ENCODE data around the gene MYH10. TPM values are rescaled to one million over a fixed set of nuclear protein-coding genes. Genes with fewer than 3 reads are reported as not detected.

The MYH10 gene
- total RNA-seq, 2 experiments from 2014 or later = 7.7 to 8.1 TPM

GRCh38 chr17:8487130-8487645, 143.3 kb downstream of the MYH10 start:
- ATAC-seq = no peak
- Mint-ChIP-seq H3K36me3 (ENCODE audit: low read depth) (peaks cover 35% of the 10 kb centered on the region), H3K27ac (no peak overlapping the region), H3K9me3 (ENCODE audit: insufficient read depth) (peaks cover 21% of the 10 kb centered on the region), H3K4me1 (ENCODE audit: low read depth) (no peaks in the 10 kb centered on the region), H3K4me3 (no peak overlapping the region), H3K27me3 (ENCODE audit: low read depth) (no peaks in the 10 kb centered on the region)
- ChIA-PET CTCF (no interaction called here), POLR2A (interaction anchor here (0.6 kb wide), 1 partner anchor 52 kb away, joined by 3 read pairs; no protein-coding TSS in a partner anchor)
- no peak for DNase-seq

DNA sequence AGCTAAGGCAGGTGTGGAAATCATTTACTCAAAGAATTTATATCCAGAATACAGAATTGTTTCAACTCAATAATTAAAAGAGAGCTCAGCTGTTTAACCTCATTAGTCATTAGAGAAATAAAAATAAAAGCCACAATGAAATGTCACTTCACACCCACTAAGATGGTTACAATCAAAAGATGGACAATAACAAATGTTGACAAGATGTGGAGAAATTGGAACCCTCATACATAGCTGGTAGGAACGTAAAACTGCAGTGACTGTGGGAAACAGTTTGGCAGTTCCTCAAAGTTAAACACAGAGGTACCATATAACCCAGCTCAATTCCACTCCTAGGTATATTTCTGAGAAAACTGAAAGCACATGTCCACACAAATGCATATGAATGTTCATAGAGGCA, 145.0 kb downstream of the MYH10 start:
- no peak for DNase-seq
- Mint-ChIP-seq H3K4me1 (ENCODE audit: low read depth) (no peaks in the 10 kb centered on the region), H3K36me3 (ENCODE audit: low read depth) (peaks cover 36% of the 10 kb centered on the region), H3K27ac (no peak overlapping the region), H3K4me3 (no peak overlapping the region), H3K27me3 (ENCODE audit: low read depth) (no peaks in the 10 kb centered on the region), H3K9me3 (ENCODE audit: insufficient read depth) (peaks cover 21% of the 10 kb centered on the region)
- no peak for ATAC-seq
- POLR2A ChIA-PET = no interaction called here
- CTCF ChIA-PET = no interaction called here

GRCh38 chr17:8484465-8484864, 146.1 kb downstream of the MYH10 start:
- H3K9me3 Mint-ChIP-seq (ENCODE audit: insufficient read depth) = peaks cover 21% of the 10 kb centered on the region
- no peak for DNase-seq
- ChIA-PET CTCF (no interaction called here), POLR2A (no interaction called here)
- H3K4me3 Mint-ChIP-seq = no peak overlapping the region
- no peak for ATAC-seq
- no peak overlapping the region for H3K27ac Mint-ChIP-seq
- H3K27me3 Mint-ChIP-seq (ENCODE audit: low read depth) = no peaks in the 10 kb centered on the region
- H3K36me3 Mint-ChIP-seq (ENCODE audit: low read depth) = peaks cover 39% of the 10 kb centered on the region
- H3K4me1 Mint-ChIP-seq (ENCODE audit: low read depth) = no peaks in the 10 kb centered on the region

GRCh38 chr17:8482546-8482945, 148.0 kb downstream of the MYH10 start:
- Mint-ChIP-seq H3K4me3 (no peak overlapping the region), H3K9me3 (ENCODE audit: insufficient read depth) (peaks cover 21% of the 10 kb centered on the region), H3K36me3 (ENCODE audit: low read depth) (peaks cover 41% of the 10 kb centered on the region), H3K27me3 (ENCODE audit: low read depth) (no peaks in the 10 kb centered on the region), H3K4me1 (ENCODE audit: low read depth) (no peaks in the 10 kb centered on the region), H3K27ac (no peak overlapping the region)
- ChIA-PET POLR2A (no interaction called here), CTCF (interaction anchor here (1.0 kb wide), 2 partner anchors 264 to 516 kb away, joined by 3 to 5 read pairs; no protein-coding TSS in a partner anchor)
- DNase-seq (no peak), ATAC-seq (no peak)

GRCh38 chr17:8481703-8482102, 148.8 kb downstream of the MYH10 start:
- POLR2A ChIA-PET = no interaction called here
- H3K4me1 Mint-ChIP-seq (ENCODE audit: low read depth) = no peaks in the 10 kb centered on the region
- ATAC-seq (no peak), DNase-seq (no peak)
- no peak overlapping the region for H3K4me3 Mint-ChIP-seq
- CTCF ChIA-PET = no interaction called here
- peaks cover 39% of the 10 kb centered on the region for H3K36me3 Mint-ChIP-seq (ENCODE audit: low read depth)
- H3K9me3 Mint-ChIP-seq (ENCODE audit: insufficient read depth) = peaks cover 21% of the 10 kb centered on the region
- no peaks in the 10 kb centered on the region for H3K27me3 Mint-ChIP-seq (ENCODE audit: low read depth)
- no peak overlapping the region for H3K27ac Mint-ChIP-seq

DNA sequence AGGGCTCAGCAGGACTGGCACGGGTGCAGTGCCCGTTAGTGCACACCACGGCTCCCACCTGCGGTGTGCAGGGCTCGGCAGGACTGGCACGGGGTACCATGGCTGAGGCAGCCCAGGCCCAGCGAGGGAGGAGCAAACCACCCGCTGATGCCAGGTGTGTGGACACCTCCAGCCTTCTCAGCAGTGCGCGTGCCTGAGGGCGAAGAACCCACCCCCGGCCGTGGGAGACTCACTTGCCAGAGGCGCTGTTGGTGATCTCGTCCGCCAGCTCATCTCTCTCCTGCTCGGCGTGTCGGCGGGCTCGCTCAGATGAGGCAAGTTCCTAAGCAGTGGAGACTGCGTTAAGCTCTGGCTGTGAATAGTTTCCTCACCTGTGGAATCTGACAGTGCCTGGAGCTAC, 149.4 kb downstream of the MYH10 start:
- Mint-ChIP-seq H3K4me3 (no peak overlapping the region), H3K27ac (peak overlapping the region; percentile 52), H3K36me3 (ENCODE audit: low read depth) (peaks cover 39% of the 10 kb centered on the region), H3K4me1 (ENCODE audit: low read depth) (no peaks in the 10 kb centered on the region), H3K27me3 (ENCODE audit: low read depth) (no peaks in the 10 kb centered on the region), H3K9me3 (ENCODE audit: insufficient read depth) (peaks cover 21% of the 10 kb centered on the region)
- POLR2A ChIA-PET = no interaction called here
- no peak for DNase-seq
- CTCF ChIA-PET = no interaction called here
- no peak for ATAC-seq

DNA sequence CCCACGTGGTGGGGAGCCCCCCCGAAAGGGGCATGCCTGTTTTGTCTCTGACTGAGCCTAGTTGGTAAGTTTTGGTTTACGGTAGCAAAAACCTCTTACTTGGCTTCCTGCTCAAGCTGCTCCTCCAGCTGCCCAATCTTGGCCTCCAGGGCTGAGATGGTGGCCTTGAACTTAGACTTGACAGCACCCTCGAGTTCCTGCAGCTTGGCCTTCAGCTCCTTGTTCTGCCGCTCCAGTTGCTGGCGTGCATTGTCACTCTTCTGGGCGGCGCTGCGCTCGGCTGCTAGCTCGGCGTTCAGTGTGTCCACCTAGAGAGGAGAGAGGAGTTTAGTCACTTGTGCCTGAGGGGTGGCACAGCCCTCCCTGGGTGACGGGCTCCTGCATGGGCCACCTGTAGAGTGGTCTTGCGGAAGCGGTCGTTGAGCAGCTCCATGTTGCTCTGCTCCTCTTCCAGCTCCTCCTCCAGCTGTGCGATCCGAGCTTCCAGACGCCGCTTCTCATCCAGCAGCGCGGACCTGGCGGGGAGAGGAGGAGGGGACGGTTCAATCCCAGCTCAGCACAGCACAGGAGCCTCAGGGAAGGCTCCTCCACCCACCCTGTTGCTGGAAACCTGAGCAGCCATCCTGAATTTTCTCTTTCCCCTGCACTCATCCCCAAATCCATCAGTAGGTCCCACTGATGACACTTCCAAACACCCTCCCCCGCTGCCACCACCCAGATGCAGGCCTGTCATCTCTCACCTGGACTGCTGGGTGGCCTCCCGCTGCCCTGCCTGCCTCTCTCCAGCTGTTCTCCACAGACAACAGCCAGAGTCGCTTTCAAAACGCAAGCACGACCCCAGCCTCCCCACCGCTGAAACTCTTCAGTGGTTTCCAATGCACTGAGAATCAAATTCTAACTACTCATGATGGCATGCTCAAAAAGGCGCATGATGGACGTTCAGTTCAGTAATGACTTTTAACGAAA, 150.2 kb downstream of the MYH10 start:
- no peaks in the 10 kb centered on the region for H3K27me3 Mint-ChIP-seq (ENCODE audit: low read depth)
- H3K9me3 Mint-ChIP-seq (ENCODE audit: insufficient read depth) = peaks cover 21% of the 10 kb centered on the region
- H3K36me3 Mint-ChIP-seq (ENCODE audit: low read depth) = peaks cover 34% of the 10 kb centered on the region
- ChIA-PET POLR2A (no interaction called here), CTCF (interaction anchor here (0.6 kb wide), 1 partner anchor 490 kb away, joined by 5 read pairs; no protein-coding TSS in a partner anchor)
- no peak overlapping the region for H3K27ac Mint-ChIP-seq
- ATAC-seq (no peak), DNase-seq (no peak)
- no peaks in the 10 kb centered on the region for H3K4me1 Mint-ChIP-seq (ENCODE audit: low read depth)
- H3K4me3 Mint-ChIP-seq = no peak overlapping the region

DNA sequence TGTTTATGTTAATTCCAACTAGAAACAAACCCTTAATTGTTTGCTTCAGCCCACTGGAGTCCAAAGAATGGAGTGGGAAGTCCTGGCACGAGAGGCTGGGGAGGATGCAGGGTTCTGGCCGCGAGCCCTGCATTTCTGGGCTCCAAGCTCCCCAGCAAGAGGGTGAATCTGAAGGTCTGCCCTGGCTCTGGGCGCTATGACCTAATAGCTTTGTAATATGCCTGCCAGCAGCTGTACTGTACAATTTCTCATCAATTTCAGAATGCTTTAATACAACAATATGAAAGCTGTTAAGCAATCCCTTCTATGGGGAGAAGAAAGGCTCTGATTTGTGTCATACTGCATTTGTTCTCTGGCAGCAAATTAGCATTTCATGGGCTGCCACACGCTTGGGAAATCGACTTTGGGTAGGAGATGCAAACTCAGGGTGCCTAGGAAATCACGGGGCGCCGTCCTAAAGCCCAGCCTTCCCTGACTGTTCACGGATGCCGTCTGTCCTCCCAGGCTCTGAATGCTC, 151.0 kb downstream of the MYH10 start:
- ChIA-PET POLR2A (no interaction called here), CTCF (no interaction called here)
- Mint-ChIP-seq H3K36me3 (ENCODE audit: low read depth) (peaks cover 32% of the 10 kb centered on the region), H3K4me1 (ENCODE audit: low read depth) (no peaks in the 10 kb centered on the region), H3K27me3 (ENCODE audit: low read depth) (no peaks in the 10 kb centered on the region), H3K27ac (no peak overlapping the region), H3K9me3 (ENCODE audit: insufficient read depth) (peaks cover 15% of the 10 kb centered on the region), H3K4me3 (no peak overlapping the region)
- ATAC-seq (no peak), DNase-seq (no peak)

DNA sequence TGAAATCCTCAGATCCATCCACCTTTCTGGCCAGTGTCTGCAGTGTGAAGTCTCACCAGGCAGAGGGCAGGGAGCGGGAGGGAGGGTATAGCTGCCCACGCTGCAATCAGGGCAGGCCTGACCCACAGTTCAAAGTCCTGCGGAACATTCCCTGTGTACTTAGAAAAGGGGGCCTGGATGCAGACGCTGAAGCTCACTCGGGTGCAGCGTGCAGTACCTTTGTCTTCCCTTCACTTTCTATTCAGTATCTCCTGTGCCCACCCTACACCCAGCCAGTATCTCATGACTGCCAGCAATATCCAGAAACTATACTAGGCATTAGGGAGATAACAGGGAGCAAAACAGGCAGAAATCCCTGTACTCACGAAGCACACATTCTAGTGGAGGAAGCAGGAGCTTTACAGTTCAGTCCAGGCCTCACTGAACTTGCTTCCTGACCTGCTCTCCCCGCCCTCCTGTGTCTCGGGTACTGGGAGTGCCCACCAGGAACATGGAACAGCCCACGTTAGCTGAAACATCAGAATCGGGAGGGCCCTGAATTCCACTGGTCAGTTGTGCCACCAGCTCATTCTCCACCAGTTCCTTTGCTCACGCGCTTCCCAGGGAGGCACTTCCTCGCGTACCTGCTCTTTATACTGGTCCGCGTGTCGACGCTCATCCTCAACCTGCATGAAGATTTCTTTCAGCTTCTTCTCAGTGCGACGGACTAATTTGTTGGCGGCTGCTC, 152.6 kb downstream of the MYH10 start:
- peaks cover 22% of the 10 kb centered on the region for H3K36me3 Mint-ChIP-seq (ENCODE audit: low read depth)
- no peaks in the 10 kb centered on the region for H3K27me3 Mint-ChIP-seq (ENCODE audit: low read depth)
- CTCF ChIA-PET = no interaction called here
- no peaks in the 10 kb centered on the region for H3K4me1 Mint-ChIP-seq (ENCODE audit: low read depth)
- DNase-seq (no peak), ATAC-seq (no peak)
- H3K9me3 Mint-ChIP-seq (ENCODE audit: insufficient read depth) = peaks cover 2% of the 10 kb centered on the region
- no peak overlapping the region for H3K27ac Mint-ChIP-seq
- no peak overlapping the region for H3K4me3 Mint-ChIP-seq
- POLR2A ChIA-PET = interaction anchor here (0.6 kb wide), 1 partner anchor 54 kb away, joined by 3 read pairs; no protein-coding TSS in a partner anchor

- Mint-ChIP-seq H3K27me3 (ENCODE audit: low read depth) (no peaks in the 10 kb centered on the region), H3K27ac (no peak overlapping the region), H3K4me3 (no peak overlapping the region), H3K9me3 (ENCODE audit: insufficient read depth) (no peaks in the 10 kb centered on the region), H3K4me1 (ENCODE audit: low read depth) (no peaks in the 10 kb centered on the region), H3K36me3 (ENCODE audit: low read depth) (peaks cover 17% of the 10 kb centered on the region)
- ChIA-PET POLR2A (interaction anchor here (0.6 kb wide), 1 partner anchor 53 kb away, joined by 3 read pairs; no protein-coding TSS in a partner anchor), CTCF (no interaction called here)
- ATAC-seq (no peak), DNase-seq (no peak)
Measured at GRCh38 chr17:8477171-8477570, 153.4 kb downstream of the MYH10 start.

DNA sequence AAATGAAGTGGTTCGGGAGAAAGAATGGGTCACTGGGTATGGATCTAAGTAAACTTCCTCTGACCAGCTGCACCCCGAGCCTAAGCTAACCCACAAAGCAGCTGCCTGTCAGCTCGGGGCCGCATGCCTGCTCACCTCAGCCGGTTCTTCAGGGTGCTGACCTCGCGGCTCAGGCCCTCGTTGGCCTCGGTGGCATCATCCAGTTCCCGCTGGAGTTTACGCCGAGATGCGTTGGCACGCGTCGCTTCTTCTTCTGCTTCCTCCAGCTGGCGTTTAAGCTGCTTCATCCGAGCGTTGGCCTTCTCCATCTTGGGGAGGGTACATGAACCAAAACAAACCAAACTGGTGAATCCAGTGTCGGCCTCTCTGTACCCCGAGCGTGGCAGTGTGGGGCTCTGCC, 153.8 kb downstream of the MYH10 start:
- no peak overlapping the region for H3K4me3 Mint-ChIP-seq
- ChIA-PET POLR2A (no interaction called here), CTCF (no interaction called here)
- H3K27ac Mint-ChIP-seq = no peak overlapping the region
- ATAC-seq (no peak), DNase-seq (no peak)
- no peaks in the 10 kb centered on the region for H3K27me3 Mint-ChIP-seq (ENCODE audit: low read depth)
- no peaks in the 10 kb centered on the region for H3K9me3 Mint-ChIP-seq (ENCODE audit: insufficient read depth)
- peaks cover 17% of the 10 kb centered on the region for H3K36me3 Mint-ChIP-seq (ENCODE audit: low read depth)
- no peaks in the 10 kb centered on the region for H3K4me1 Mint-ChIP-seq (ENCODE audit: low read depth)

DNA sequence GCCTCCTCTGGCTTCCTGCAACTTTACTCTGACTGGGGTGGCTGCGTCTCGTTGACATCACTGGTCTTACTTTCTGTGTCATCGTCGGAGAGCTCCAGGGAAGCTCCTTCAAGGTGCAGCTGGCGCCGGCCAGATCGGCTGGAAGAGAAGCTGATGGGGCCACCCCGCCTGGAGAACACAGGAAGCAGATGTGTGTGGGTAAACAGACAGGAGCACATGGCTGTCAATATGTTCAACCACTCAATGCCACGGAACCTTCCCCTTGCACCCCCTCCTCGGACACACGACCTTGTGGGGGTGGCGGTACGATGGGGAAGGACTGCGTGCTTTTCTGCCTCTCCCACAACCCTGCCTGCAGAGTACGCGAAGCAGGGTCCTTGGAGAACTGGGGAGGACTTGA, 154.7 kb downstream of the MYH10 start:
- peaks cover 26% of the 10 kb centered on the region for H3K36me3 Mint-ChIP-seq (ENCODE audit: low read depth)
- H3K27ac Mint-ChIP-seq = no peak overlapping the region
- no peak overlapping the region for H3K4me3 Mint-ChIP-seq
- ATAC-seq (no peak), DNase-seq (no peak)
- H3K27me3 Mint-ChIP-seq (ENCODE audit: low read depth) = no peaks in the 10 kb centered on the region
- H3K9me3 Mint-ChIP-seq (ENCODE audit: insufficient read depth) = no peaks in the 10 kb centered on the region
- no peaks in the 10 kb centered on the region for H3K4me1 Mint-ChIP-seq (ENCODE audit: low read depth)
- ChIA-PET CTCF (no interaction called here), POLR2A (no interaction called here)

All from activated CD8-positive, alpha-beta T cell treated with anti-CD3 and anti-CD28 coated beads, Interleukin-2, amount 10 ng/mL, durations not matched to agents 7 days and 5 days (primary cell).